Adrenal gland (tissue), 12 donors: ENCODE results near the gene KCTD19. TPM values are rescaled to one million over a fixed set of nuclear protein-coding genes. Genes with fewer than 3 reads are reported as not detected.

Source experiments
- DNase-seq, 7 donors: peaks; one replicate each; pipeline ENCODE4 v3.0.0-alpha.2; 2019 to 2020
- H3K27ac ChIP-seq, 5 donors: fragments of 200-600 bp; sonication (generic) in 4 of 5; 1 replicate in 3 of 5; 2 replicates in 2 of 5; pipeline versions ENCODE4 v1.5.1 to v1.8.0; 2016 to 2020; ENCODE audit warnings: mild to moderate bottlenecking in 1 of 5
- H3K27me3 ChIP-seq: fragments of 200-600 bp; 2 replicates; pipeline ENCODE4 v1.8.0; 2021
- H3K36me3 ChIP-seq, 2 donors: fragments of 200-600 bp; replicated peaks in 1 of 2; 1 replicate in 1 of 2; 2 replicates in 1 of 2; pipeline versions ENCODE4 v1.5.1 to v1.8.0; 2018 to 2022
- H3K4me1 ChIP-seq, 2 donors: fragments of 200-600 bp; replicated peaks in 1 of 2; 1 replicate in 1 of 2; 2 replicates in 1 of 2; pipeline versions ENCODE4 v1.5.1 to v1.8.0; 2018 to 2021
- H3K4me3 ChIP-seq, 4 donors: fragments of 200-600 bp; sonication (generic) in 3 of 4; one replicate each; pipeline ENCODE4 v1.5.1; 2016 to 2018
- H3K9me3 ChIP-seq, 3 donors: fragments of 200-600 bp; sonication (generic) in 1 of 3; replicated peaks in 1 of 3; 1 replicate in 2 of 3; 2 replicates in 1 of 3; pipeline versions ENCODE4 v1.5.1 to v1.8.0; 2016 to 2021
- CTCF ChIP-seq, 6 experiments: fragments of 450-650 bp in 4 of 6; fragments of 200-600 bp in 2 of 6; sonication (generic) in 1 of 6; IDR thresholded peaks; 1 replicate in 5 of 6; 2 replicates in 1 of 6; pipeline versions ENCODE4 v1.5.1 to v1.8.0; 2016 to 2021; ENCODE audit warnings: antibody characterized with exemption in 6 of 6, mild to moderate bottlenecking in 2 of 6, moderate library complexity in 1 of 6
- POLR2A ChIP-seq, 2 donors: fragments of 450-650 bp; IDR thresholded peaks; one replicate each; pipeline ENCODE4 v1.6.1; 2017; ENCODE audit warnings: antibody characterized with exemption in 2 of 2, mild to moderate bottlenecking in 2 of 2, moderate library complexity in 1 of 2
- WGBS, 4 donors: extraction: QIAGEN DNeasy Blood & Tissue Kit in 2 of 4; methylation state at CpG; one replicate each; pipeline versions ENCODE4 v1.1.5 to v1.1.7; 2013 to 2017; 5-methylcytosine and 5-hydroxymethylcytosine counted together
- intact Hi-C, 2 donors: fragments of 100-400 bp; cut with DNase I; formaldehyde crosslinking; loops; one replicate each; pipeline versions ENCODE4 v1.14.1 to v1.15.0; 2022 to 2023
- polyA plus RNA-seq, 3 donors: library from polyadenylated mRNA; stranded (reverse); fragments of 200-250 nt in 2 of 3; fragments of 350-450 nt in 1 of 3; fragmentation: Illumina TruSeq in 1 of 3; extraction: RNeasy Lipid Tissue Mini Kit (QIAGEN cat#74804) in 1 of 3; gene quantifications; one replicate each; pipeline ENCODE4 v1.2.3, GENCODE V29; 2013 to 2014
- total RNA-seq, 9 donors: library from RNA; depleted of rRNA in 4 of 9; stranded (reverse); fragments of >200 nt in 4 of 9; fragments of 120-200 nt in 1 of 9; fragmentation: NEBNext Ultra II Directional in 1 of 9; extraction: Animal tissue kit (Norgen Biotek cat#: 25700) in 1 of 9; gene quantifications; one replicate each; pipeline versions ENCODE4 v1.1.0 to v1.2.4, GENCODE V29; 2013 to 2023
- donor health status: healthy with polysubstance abuse.
- donor health status: Bipolar disorder and iron deficiency.
- donor health status: DM: yes; HTN: yes; CAD: no.
- donor health status: DM: no; HTN: no; CAD: no.
- donor health status: DM: no; HTN: no; CAD: no.
- donor health status: DM: yes; HTN: yes; CAD: no.

The KCTD19 gene
- total and polyA plus RNA-seq, 12 donors = 0.04 to 3.2 (median 0.18) TPM; not detected in 7

GRCh38 chr16:67305216-67306071, 21.1 kb downstream of the KCTD19 start:
- WGBS, 4 donors = 89 to 92% (median 90%) methylated on average over 13 of the region's 13 CpGs
- no peaks in the 10 kb centered on the region for H3K4me1 ChIP-seq

GRCh38 chr16:67304020-67304419, 22.5 kb downstream of the KCTD19 start:
- no peaks in the 10 kb centered on the region for H3K4me1 ChIP-seq
- H3K27me3 ChIP-seq = no peaks in the 10 kb centered on the region
- H3K9me3 ChIP-seq = no peaks in the 10 kb centered on the region
- DNase-seq = no peak
- TF ChIP-seq CTCF (IDR thresholded peaks at IDR 0.05) (no peak), POLR2A (IDR thresholded peaks at IDR 0.05) (no peak)
- intact Hi-C loops = no loop called here
- H3K36me3 ChIP-seq = no peaks in the 10 kb centered on the region
- no peak overlapping the region for H3K4me3 ChIP-seq
- 61 to 89% (median 77%) methylated on average over 1 of the region's 1 CpG for WGBS, 4 donors
- no peak overlapping the region for H3K27ac ChIP-seq

More at GRCh38 chr16:67305216-67306071, 21.1 kb downstream of the KCTD19 start:
- Histone ChIP-seq H3K27ac (no peak overlapping the region), H3K4me3 (no peak overlapping the region), H3K27me3 (no peaks in the 10 kb centered on the region), H3K9me3 (no peaks in the 10 kb centered on the region), H3K36me3 (no peaks in the 10 kb centered on the region)
- no peak for DNase-seq
- TF ChIP-seq CTCF (IDR thresholded peaks at IDR 0.05) (no peak), POLR2A (IDR thresholded peaks at IDR 0.05) (no peak)
- intact Hi-C loops = no loop called here

GRCh38 chr16:67302970-67303369, 23.6 kb downstream of the KCTD19 start:
- WGBS, 4 donors = 87 to 100% (median 87%) methylated on average over 1 to 8 of the region's 8 CpGs; no CpG with 5 or more reads in 1 of the 4 donors
- intact Hi-C loops = no loop called here
- Histone ChIP-seq H3K4me1 (no peaks in the 10 kb centered on the region), H3K9me3 (no peaks in the 10 kb centered on the region), H3K27ac (peak overlapping the region in 1 of 5 donors; percentile 46), H3K4me3 (no peak overlapping the region), H3K36me3 (no peaks in the 10 kb centered on the region), H3K27me3 (no peaks in the 10 kb centered on the region)
- TF ChIP-seq POLR2A (IDR thresholded peaks at IDR 0.05) (no peak), CTCF (IDR thresholded peaks at IDR 0.05) (no peak)
- no peak for DNase-seq

- peak overlapping the region in 1 of 5 donors; percentile 46 for H3K27ac ChIP-seq
- DNase-seq = no peak
- H3K36me3 ChIP-seq = no peaks in the 10 kb centered on the region
- H3K27me3 ChIP-seq = no peaks in the 10 kb centered on the region
- H3K9me3 ChIP-seq = no peaks in the 10 kb centered on the region
- H3K4me1 ChIP-seq = no peaks in the 10 kb centered on the region
- no peak for TF ChIP-seq CTCF (IDR thresholded peaks at IDR 0.05)
- TF ChIP-seq POLR2A (IDR thresholded peaks at IDR 0.05) = no peak
- intact Hi-C loops = no loop called here
- no peak overlapping the region for H3K4me3 ChIP-seq
- 81 to 94% (median 90%) methylated on average over 3 to 7 of the region's 7 CpGs for WGBS, 4 donors
These were observed 24.5 kb downstream of the KCTD19 start for GRCh38 chr16:67302076-67302475.
